DMS114 treated with DMSO at 0.1 percent for 48 hours (cell line): ENCODE measurements around the gene SAPCD1.
"Not testable (repeated sequence)": the region's sequence is repeated elsewhere in the genome, so short reads cannot be mapped to it uniquely, and the experiment has no call there.

ENCODE experiments used
- DNase-seq: peaks from one replicate; lab custom pipeline; 2025; ENCODE audit not compliant: unreplicated experiment; lab: John Stamatoyannopoulos, UW

The SAPCD1 gene

DNA sequence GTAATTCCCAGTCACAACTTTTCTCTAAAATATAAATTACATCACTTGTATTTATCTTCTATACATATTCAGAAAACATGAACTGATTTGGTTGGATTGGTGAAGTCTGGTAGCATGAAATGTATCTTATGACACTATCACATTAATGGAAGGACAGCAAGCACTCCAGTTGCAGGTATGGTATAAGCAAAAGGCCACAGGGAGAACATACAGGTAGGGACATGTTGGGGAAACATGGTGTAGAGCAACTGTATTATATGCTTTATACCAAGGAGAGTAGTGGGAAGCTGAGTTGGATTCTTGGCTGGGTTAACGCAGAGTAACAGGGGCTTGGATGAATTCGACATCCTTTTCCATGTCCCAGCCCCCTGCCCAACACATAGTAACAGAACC lies 34.5 kb downstream of the SAPCD1 start:
- no peak for DNase-seq

DNA sequence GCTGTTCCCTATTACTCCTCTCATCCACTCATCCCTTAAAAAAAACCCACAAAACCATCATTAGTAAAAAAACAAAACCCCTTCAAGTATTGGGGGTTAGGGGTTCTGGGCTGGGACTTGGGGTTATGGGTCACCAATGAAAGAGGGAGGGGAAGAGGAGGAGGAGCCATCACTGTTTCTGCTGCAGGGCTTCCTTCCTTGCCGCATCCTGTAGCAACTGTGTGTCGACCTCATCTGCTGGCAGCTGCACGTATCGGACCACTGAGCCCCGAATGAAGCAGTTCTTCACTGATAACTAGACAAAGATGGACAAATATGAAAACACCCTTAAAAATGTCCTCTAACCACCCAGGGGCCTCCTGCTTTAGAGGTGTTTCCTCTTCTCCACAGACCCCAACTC lies 35.1 kb downstream of the SAPCD1 start:
- DNase-seq, result no peak

DNA sequence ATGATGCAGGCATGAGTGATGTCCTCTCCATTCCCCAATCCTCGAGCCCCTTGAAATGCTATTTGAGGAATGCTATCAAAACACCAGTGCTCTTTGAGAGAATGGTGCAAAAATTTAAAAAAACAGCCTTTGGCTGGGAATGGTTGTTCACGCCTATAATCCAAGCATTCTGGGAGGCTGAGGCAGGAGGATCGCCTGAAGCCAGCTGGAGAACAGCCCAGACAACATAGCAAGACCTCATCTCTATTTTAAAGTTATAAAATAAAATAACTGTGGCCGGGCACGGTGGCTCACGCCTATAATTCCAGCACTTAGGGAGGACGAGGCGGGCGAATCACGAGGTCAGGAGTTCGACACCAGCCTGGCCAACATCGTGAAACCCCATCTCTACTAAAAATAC lies 37.3 kb downstream of the SAPCD1 start:
- DNase-seq, result no peak

DNA sequence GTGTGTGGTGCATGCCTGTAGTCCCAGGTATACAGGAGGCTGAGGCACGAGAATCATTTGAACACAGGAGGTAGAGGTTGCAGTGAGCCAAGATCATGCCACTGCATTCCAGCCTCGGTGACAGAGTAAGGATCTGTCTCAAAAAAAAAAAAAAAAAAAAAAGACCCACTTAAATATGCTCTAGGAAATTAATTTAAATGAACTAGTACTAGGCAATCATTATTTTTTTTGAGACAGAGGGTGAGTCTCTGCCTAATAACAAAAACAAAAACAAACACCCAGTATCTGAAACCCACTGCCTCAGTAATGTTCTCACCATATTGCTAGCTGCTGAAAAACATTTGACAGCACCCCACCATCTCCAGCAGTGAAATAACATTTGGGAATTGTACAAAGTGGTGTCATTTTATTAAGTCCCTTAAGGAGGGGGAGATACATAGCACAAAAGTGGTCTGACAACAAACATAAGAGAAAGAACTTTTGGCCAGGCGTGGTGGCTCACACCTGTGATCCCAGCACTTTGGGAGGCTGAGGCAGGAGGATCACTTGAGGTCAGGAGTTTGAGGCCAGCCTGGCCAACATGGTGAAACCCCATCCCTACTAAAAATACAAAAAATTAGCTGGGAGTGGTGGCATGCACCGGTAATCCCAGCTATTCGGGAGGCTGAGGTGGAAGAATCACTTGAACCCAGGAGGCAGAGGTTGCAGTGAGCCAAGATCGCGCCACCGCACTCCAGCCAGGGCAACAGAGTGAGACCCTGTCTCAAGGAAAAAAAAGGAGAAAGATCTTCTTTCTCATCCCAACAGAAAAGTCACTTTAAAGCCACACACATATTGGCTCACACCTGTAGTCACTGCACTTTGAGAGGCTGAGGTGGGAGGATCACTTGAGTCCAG lies 38.8 kb downstream of the SAPCD1 start:
- DNase-seq, result not testable (repeated sequence)

DNA sequence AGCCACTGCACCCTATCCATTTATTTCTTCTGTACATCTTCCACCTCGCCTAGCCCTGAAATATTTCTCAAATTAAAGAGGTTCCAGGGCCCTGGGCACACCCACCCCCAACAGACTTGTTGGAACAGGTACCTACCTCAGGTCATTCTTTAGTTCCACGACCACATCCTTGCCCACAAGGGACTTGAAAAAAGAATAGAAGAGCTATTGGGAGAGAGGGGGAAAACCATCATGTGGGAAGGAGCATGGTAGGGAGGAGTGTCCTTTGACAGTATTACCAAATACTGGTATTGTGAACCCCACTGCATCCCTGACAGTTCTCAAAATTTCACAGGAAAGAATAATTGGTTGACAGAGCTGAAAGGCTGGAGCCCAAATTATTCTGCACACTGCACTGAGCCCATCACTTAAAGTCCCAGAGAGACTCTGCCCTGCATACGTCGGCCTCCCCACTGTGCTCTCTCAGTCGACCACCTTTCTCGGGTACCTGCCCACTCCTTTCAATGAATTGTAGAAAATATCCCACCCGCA lies 43.5 kb downstream of the SAPCD1 start:
- DNase-seq, result no peak

DNA sequence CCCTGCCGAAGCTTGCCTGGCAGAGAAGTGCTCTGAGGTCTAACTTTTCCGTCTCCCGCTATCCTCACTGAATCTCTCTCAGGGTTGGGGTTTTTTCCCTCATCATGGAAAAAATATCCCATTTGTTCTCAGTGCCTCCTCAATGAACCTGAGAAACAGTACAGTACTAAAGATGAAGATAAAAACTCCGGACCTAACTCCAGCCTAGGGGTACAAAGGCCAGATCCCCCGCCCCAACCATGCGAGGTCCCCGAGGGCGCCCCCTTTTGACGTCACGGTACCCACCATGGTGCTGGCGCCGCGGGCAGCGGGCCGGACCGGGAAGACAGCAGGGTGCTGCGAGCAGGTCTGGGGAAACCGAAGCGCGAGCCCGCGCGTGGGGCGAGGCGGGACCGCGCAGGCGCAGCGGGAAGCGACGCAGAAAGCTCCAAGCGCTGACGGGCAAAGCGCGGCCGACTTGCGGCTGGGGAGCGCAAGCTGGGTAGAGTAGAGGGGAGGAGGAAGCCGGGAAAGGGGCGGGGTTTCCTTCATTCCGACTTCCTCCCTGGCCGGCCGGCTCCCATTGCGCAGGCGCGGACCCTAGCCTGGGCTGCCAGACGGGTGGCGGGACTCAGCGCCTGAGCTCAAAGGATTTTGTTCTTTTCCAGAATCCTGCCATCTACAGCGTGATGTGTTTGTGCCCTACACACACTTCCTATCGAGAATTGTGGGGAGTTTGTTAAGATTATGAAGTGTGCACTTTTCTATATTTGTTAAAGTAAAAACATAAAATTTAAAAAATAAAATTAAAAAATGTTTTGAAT lies 44.2 kb downstream of the SAPCD1 start, which contains the start of gene LSM2:
TSS of gene LSM2 (minus strand) at position 497 of the 803 bp plus-strand sequence. CDS start at position 288, 209 bp downstream.
- peak; percentile 96 for DNase-seq

DNA sequence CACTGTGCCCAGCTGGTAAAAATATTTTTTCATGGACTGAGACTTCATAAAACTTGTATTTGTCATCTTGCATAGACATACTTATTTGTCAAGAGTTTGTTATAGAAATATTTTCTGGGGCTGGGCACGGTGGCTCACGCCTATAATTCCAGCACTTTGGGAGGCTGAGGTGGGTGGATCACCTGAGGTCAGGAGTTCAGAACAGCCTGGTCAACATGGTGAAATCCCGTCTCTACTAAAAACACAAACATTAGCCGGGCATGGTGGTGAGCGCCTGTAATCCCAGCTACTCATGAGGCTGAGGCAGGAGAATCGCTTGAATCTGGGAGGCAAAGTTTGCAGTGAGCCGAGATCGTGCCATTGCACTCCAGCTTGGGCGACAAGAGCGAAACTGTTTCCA lies 46.1 kb downstream of the SAPCD1 start:
- DNase-seq, result not testable (repeated sequence)

DNA sequence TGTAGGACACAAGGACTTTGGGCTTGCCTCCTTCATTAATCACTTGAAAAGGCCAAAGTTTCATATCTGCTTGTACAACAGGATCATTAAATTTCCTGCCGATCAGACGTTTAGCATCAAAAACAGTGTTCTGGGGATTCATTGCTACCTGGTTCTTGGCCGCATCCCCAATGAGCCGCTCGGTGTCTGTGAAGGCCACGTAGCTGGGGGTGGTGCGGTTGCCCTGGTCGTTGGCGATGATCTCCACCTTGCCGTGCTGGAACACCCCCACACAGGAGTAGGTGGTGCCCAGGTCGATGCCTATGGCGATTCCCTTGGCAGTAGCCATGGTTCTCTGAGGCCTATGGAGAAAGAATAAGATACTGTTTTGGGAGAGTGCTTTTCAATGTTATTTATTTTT lies 49.2 kb downstream of the SAPCD1 start:
- DNase-seq, result no peak

DNA sequence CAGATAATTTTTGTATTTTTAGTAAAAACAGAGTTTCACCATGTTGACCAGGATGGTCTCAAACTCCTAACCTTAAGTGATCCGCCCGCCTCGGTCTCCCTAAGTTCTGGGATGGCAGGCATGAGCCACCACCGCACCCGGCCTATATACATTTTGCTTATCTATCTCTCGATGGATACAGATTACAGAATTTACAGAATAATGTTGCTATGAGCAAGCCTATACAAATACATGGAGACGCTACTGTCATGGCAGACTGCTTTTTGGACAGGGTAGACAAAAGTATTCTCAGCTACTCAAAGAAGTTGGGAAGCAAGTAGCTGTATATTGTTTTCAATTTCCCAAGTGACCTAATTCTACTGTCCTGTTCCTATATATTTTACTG lies 51.0 kb downstream of the SAPCD1 start:
- no peak for DNase-seq
